GM21619 (cell line): Measurements from ENCODE around the gene PDE8A.
"Not testable (repeated sequence)": the region's sequence is repeated elsewhere in the genome, so short reads cannot be mapped to it uniquely, and the experiment has no call there.

ENCODE experiments used
- ATAC-seq: cut with Tn5 transposase; IDR thresholded peaks from one replicate; pipeline ENCODE4 v1.9.1; 2021; ENCODE audit not compliant: unreplicated experiment

The PDE8A gene

GRCh38 chr15:84960391-84961113 lies 21.1 kb upstream of the PDE8A start:
- ATAC-seq = no peak

- ATAC-seq = no peak
Measured at GRCh38 chr15:84961114-84961452, 20.6 kb upstream of the PDE8A start.

- no peak for ATAC-seq
Measured at GRCh38 chr15:84961707-84962106, 19.9 kb upstream of the PDE8A start.

- no peak for ATAC-seq
Measured at GRCh38 chr15:84962955-84963354, 18.7 kb upstream of the PDE8A start.

GRCh38 chr15:84967380-84967779 lies 14.3 kb upstream of the PDE8A start:
- ATAC-seq = no peak

- no peak for ATAC-seq
Measured at GRCh38 chr15:84968301-84968700, 13.4 kb upstream of the PDE8A start.

GRCh38 chr15:84969257-84969656 lies 12.4 kb upstream of the PDE8A start:
- ATAC-seq = no peak

GRCh38 chr15:84970843-84971242 lies 10.8 kb upstream of the PDE8A start:
- ATAC-seq = no peak

- no peak for ATAC-seq
Measured at GRCh38 chr15:84973492-84974460, 7.9 kb upstream of the PDE8A start.

- ATAC-seq = no peak
Measured at GRCh38 chr15:84975871-84976351, 5.7 kb upstream of the PDE8A start.

- ATAC-seq = no peak
Measured at GRCh38 chr15:84976746-84977345, 4.8 kb upstream of the PDE8A start.

- no peak for ATAC-seq
Measured at GRCh38 chr15:84979651-84980050, 2.0 kb upstream of the PDE8A start.

- ATAC-seq = peak; percentile 53
Measured at GRCh38 chr15:84980196-84981053, 1.2 kb upstream of the PDE8A start.

- ATAC-seq = peak; percentile 58
Measured at GRCh38 chr15:84981054-84981710, 474 bp upstream of the PDE8A start.

- no peak for ATAC-seq
Measured at GRCh38 chr15:84982301-84982920, 755 bp downstream of the PDE8A start.

- ATAC-seq = no peak
Measured at GRCh38 chr15:84983294-84983693, 1.6 kb downstream of the PDE8A start.

GRCh38 chr15:84983711-84984110 lies 2.1 kb downstream of the PDE8A start:
- no peak for ATAC-seq

GRCh38 chr15:84985158-84985557 lies 3.5 kb downstream of the PDE8A start:
- no peak for ATAC-seq

- ATAC-seq = not testable (repeated sequence)
Measured at GRCh38 chr15:84987351-84987750, 5.7 kb downstream of the PDE8A start.
